ENCODE data around the gene RPL27. TPM values are rescaled to one million over a fixed set of nuclear protein-coding genes. Genes with fewer than 3 reads are reported as not detected.

RPL27 gene
- total RNA-seq, 2 donors from 2014 or later = 1,110 to 1,208 TPM

- intact Hi-C loops (cut with DNase I) = loop anchor here in 1 of 2 donors (10.0 kb wide), 1 partner anchor 159 kb away; the partner anchor contains the start of gene NBR1
- DNase-seq (ENCODE audit: low spot score) = no peak
These were observed 18.0 kb downstream of the RPL27 start for GRCh38 chr17:43016216-43016615.

- DNase-seq (ENCODE audit: low spot score) = no peak
- intact Hi-C loops (cut with DNase I) = loop anchor here in 1 of 2 donors (10.0 kb wide), 1 partner anchor 157 kb away; the partner anchor contains the start of gene NBR1
These were observed 20.0 kb downstream of the RPL27 start for GRCh38 chr17:43018008-43018853.

- no peak for DNase-seq (ENCODE audit: low spot score)
- intact Hi-C loops (cut with DNase I) = loop anchor here in 1 of 2 donors (10.0 kb wide), 1 partner anchor 156 kb away; the partner anchor contains the start of gene NBR1
These were observed 20.7 kb downstream of the RPL27 start for GRCh38 chr17:43018932-43019331.

GRCh38 chr17:43019418-43019817 lies 21.2 kb downstream of the RPL27 start:
- intact Hi-C loops (cut with DNase I) = loop anchor here in 1 of 2 donors (10.0 kb wide), 1 partner anchor 155 kb away; the partner anchor contains the start of gene NBR1
- no peak for DNase-seq (ENCODE audit: low spot score)

GRCh38 chr17:43020030-43020621 lies 21.9 kb downstream of the RPL27 start:
- intact Hi-C loops (cut with DNase I) = loop anchor here (5.0 to 10.0 kb wide), 3 partner anchors 107 to 295 kb away; partner anchors contain the start of genes BRCA1 (in 1 of the 2) and NBR1 (in 1 of the 2)
- no peak for DNase-seq (ENCODE audit: low spot score)

- intact Hi-C loops (cut with DNase I) = loop anchor here (5.0 to 10.0 kb wide), 3 partner anchors 106 to 294 kb away; partner anchors contain the start of genes BRCA1 (in 1 of the 2) and NBR1 (in 1 of the 2)
- peak; percentile 93 for DNase-seq (ENCODE audit: low spot score)
These were observed 22.8 kb downstream of the RPL27 start for GRCh38 chr17:43020789-43021740.

GRCh38 chr17:43021741-43022512 lies 23.7 kb downstream of the RPL27 start, which contains the start of gene VAT1:
TSS of gene VAT1 (minus strand) at chr17:43022385. CDS start at chr17:43022322, 63 bp downstream.
- DNase-seq (ENCODE audit: low spot score) = peak; percentile 93
- intact Hi-C loops (cut with DNase I) = loop anchor here (5.0 to 10.0 kb wide), 3 partner anchors 105 to 293 kb away; partner anchors contain the start of genes BRCA1 (in 1 of the 2) and NBR1 (in 1 of the 2)

GRCh38 chr17:43024407-43025289 lies 26.4 kb downstream of the RPL27 start, which contains the start of gene RND2:
TSS of gene RND2 (plus strand) at chr17:43025231. CDS start at chr17:43025348, 117 bp downstream.
- peak; percentile 96 for DNase-seq (ENCODE audit: low spot score)

GRCh38 chr17:43025290-43025657 lies 27.1 kb downstream of the RPL27 start:
- intact Hi-C loops (cut with DNase I) = loop anchor here in 1 of 2 donors (10.0 kb wide), 2 partner anchors 150 to 290 kb away; partner anchors contain the start of gene NBR1
- DNase-seq (ENCODE audit: low spot score) = no peak

More at GRCh38 chr17:43024407-43025289, 26.4 kb downstream of the RPL27 start, which contains the start of gene RND2:
- intact Hi-C loops (cut with DNase I) = loop anchor here (5.0 to 10.0 kb wide), 3 partner anchors 103 to 290 kb away; partner anchors contain the start of genes BRCA1 (in 1 of the 2) and NBR1 (in 1 of the 2)

GRCh38 chr17:43025766-43026537 lies 27.7 kb downstream of the RPL27 start:
- DNase-seq (ENCODE audit: low spot score) = no peak
- intact Hi-C loops (cut with DNase I) = loop anchor here in 1 of 2 donors (10.0 kb wide), 2 partner anchors 149 to 289 kb away; partner anchors contain the start of gene NBR1

- intact Hi-C loops (cut with DNase I) = loop anchor here in 1 of 2 donors (10.0 kb wide), 2 partner anchors 148 to 288 kb away; partner anchors contain the start of gene NBR1
These were observed 28.4 kb downstream of the RPL27 start for GRCh38 chr17:43026595-43026994.

GRCh38 chr17:43027091-43028032 lies 29.1 kb downstream of the RPL27 start:
- intact Hi-C loops (cut with DNase I) = loop anchor here in 1 of 2 donors (10.0 kb wide), 2 partner anchors 147 to 287 kb away; partner anchors contain the start of gene NBR1
- peak; percentile 56 for DNase-seq (ENCODE audit: low spot score)

More at GRCh38 chr17:43026595-43026994, 28.4 kb downstream of the RPL27 start:
- DNase-seq (ENCODE audit: low spot score) = no peak

- intact Hi-C loops (cut with DNase I) = loop anchor here in 1 of 2 donors (10.0 kb wide), 2 partner anchors 146 to 286 kb away; partner anchors contain the start of gene NBR1
- DNase-seq (ENCODE audit: low spot score) = peak; percentile 43
These were observed 30.1 kb downstream of the RPL27 start for GRCh38 chr17:43028221-43028861.
